DND-41 (cell line): ENCODE data around the gene SUPT3H.

Experiments used
- ATAC-seq: fragments of 200-7000 bp; cut with Tn5 transposase; 3 replicates; pipeline ENCODE4 v1.9.1; 2021; ENCODE audit warnings: low read depth; ENCODE audit not compliant: insufficient read depth
- DNase-seq: peaks from one replicate; pipeline ENCODE4 v3.0.0-alpha.2; 2020
- H2AFZ ChIP-seq: 2 replicates; pipeline ENCODE4 v1.6.0; 2012; ENCODE audit warnings: low read depth, low read length
- H3K27ac ChIP-seq: 2 replicates; pipeline ENCODE4 v1.5.1; 2012; ENCODE audit warnings: low read length, inconsistent platforms
- H3K27me3 ChIP-seq: fragments of 200-600 bp; sonication (generic); 2 replicates; pipeline ENCODE4 v1.6.0; 2012; ENCODE audit warnings: low read length, mild to moderate bottlenecking, inconsistent platforms; ENCODE audit not compliant: insufficient read depth, poor library complexity
- H3K36me3 ChIP-seq: 2 replicates; pipeline ENCODE4 v1.5.1; 2012; ENCODE audit warnings: low read length, inconsistent platforms; ENCODE audit not compliant: insufficient read depth
- H3K4me1 ChIP-seq: 2 replicates; pipeline ENCODE4 v1.5.1; 2012; ENCODE audit warnings: mild to moderate bottlenecking, low read length; ENCODE audit not compliant: insufficient read depth
- H3K4me2 ChIP-seq: 2 replicates; pipeline ENCODE4 v1.6.0; 2012; ENCODE audit warnings: mild to moderate bottlenecking, moderate library complexity, low read length, inconsistent platforms; ENCODE audit not compliant: insufficient read depth
- H3K4me3 ChIP-seq, 2 experiments: fragments of 200-600 bp in 1 of 2; shearing (Covaris generic) in 1 of 2; 2 replicates each; pipeline ENCODE4 v1.5.1; 2012 to 2016; ENCODE audit warnings: inconsistent platforms in 2 of 2, low read length in 2 of 2, mild to moderate bottlenecking in 2 of 2, low read depth in 1 of 2, moderate library complexity in 1 of 2
- H3K79me2 ChIP-seq: 2 replicates; pipeline ENCODE4 v1.6.0; 2012; ENCODE audit warnings: low read length, inconsistent platforms; ENCODE audit not compliant: insufficient read depth
- H3K9ac ChIP-seq: 2 replicates; pipeline ENCODE4 v1.6.0; 2012; ENCODE audit warnings: low read depth, mild to moderate bottlenecking, inconsistent platforms, low read length, moderate library complexity
- H3K9me3 ChIP-seq: 2 replicates; pipeline ENCODE4 v1.5.1; 2012; ENCODE audit warnings: low read length, moderate library complexity, mild to moderate bottlenecking, inconsistent platforms; ENCODE audit not compliant: insufficient read depth, severe bottlenecking
- H4K20me1 ChIP-seq: 2 replicates; pipeline ENCODE4 v1.6.0; 2012; ENCODE audit warnings: low read length; ENCODE audit not compliant: insufficient read depth
- EZH2 ChIP-seq: IDR thresholded peaks from 3 replicates; pipeline ENCODE4 v1.6.1; 2012; ENCODE audit warnings: borderline replicate concordance, low read depth, mild to moderate bottlenecking, moderate library complexity, low read length, inconsistent platforms; ENCODE audit not compliant: severe bottlenecking
- TF ChIP-seq, protein P1 (sequence below): IDR thresholded peaks from 2 replicates; pipeline ENCODE4 v1.5.1; 2012; ENCODE audit warnings: borderline replicate concordance, low read length, moderate library complexity, mild to moderate bottlenecking; ENCODE audit not compliant: poor library complexity, severe bottlenecking; ENCODE audit errors: extremely low read depth

SUPT3H gene

DNA sequence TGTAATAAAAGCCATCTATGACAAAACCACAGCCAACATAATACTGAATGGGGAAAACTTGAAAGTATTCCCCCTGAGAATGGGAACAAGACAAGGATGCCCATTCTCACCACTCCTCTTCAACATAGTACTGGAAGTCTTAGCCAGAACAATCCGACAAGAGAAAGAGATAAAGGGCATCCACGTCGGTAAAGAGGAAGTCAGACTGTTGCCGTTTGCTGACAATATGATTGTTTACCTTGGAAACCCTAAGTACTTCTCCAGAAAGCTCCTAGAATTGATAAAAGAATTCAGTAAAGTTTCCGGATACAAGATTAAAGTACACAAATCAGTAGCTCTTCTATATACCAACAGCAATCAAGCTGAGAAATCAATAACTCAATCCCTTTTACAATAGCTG lies 63.6 kb downstream of the SUPT3H start:
- Histone ChIP-seq H3K4me3 (no peak overlapping the region), H3K9ac (no peak overlapping the region), H3K27ac (no peak overlapping the region), H3K36me3 (no peaks in the 10 kb centered on the region), H3K4me1 (peaks cover 39% of the 10 kb centered on the region), H3K27me3 (no peaks in the 10 kb centered on the region), H3K79me2 (0 out of 2 replicates have a peak, but pooled peaks cover 2% of the 10 kb centered on the region), H3K4me2 (no peak overlapping the region), H2AFZ (no peak overlapping the region), H3K9me3 (peaks cover 3% of the 10 kb centered on the region), H4K20me1 (no peaks in the 10 kb centered on the region)
- ATAC-seq (no peak), DNase-seq (no peak)
- no peak for TF ChIP-seq EZH2
- TF ChIP-seq, protein P1, sequence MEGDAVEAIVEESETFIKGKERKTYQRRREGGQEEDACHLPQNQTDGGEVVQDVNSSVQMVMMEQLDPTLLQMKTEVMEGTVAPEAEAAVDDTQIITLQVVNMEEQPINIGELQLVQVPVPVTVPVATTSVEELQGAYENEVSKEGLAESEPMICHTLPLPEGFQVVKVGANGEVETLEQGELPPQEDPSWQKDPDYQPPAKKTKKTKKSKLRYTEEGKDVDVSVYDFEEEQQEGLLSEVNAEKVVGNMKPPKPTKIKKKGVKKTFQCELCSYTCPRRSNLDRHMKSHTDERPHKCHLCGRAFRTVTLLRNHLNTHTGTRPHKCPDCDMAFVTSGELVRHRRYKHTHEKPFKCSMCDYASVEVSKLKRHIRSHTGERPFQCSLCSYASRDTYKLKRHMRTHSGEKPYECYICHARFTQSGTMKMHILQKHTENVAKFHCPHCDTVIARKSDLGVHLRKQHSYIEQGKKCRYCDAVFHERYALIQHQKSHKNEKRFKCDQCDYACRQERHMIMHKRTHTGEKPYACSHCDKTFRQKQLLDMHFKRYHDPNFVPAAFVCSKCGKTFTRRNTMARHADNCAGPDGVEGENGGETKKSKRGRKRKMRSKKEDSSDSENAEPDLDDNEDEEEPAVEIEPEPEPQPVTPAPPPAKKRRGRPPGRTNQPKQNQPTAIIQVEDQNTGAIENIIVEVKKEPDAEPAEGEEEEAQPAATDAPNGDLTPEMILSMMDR = no peak

DNA sequence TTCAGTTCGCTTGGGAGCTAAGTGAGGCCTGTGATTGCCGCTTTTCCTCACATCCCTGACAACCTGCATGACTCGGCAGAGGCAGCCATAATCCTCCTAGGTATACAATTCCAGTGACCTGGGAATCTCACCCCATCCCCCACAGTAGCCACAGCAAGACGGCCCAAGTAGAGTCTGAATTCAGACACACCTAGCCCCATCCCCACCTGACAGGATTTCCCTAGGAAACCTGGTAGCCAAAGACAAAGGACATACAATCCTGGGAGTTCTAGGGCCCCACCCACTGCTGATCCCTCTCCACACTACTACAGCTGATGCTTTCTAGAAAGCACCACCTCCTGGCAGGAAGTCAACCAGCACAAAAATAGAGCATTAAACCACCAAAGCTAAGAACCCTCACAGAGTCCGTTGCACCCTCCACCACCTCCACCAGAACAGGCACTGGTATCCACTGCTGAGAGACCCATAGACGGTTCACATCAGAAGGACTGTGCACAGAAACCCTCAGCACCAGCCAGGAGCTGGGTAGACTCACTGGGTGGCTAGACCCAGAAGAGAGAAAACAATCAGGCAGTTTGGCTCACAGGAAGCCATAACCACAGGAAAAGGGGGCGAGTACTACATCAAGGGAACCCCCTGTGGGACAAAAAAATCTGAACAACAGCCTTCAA lies 67.5 kb downstream of the SUPT3H start:
- Histone ChIP-seq H3K4me1 (peaks cover 48% of the 10 kb centered on the region), H3K4me2 (peak overlapping the region; percentile 49), H3K27ac (peak overlapping the region; percentile 92), H3K4me3 (peak overlapping the region in 1 of 2 experiments; percentile 33; a peak in 2 of 4 replicates), H3K9ac (peak overlapping the region; percentile 44), H3K9me3 (peaks cover 15% of the 10 kb centered on the region), H3K79me2 (peaks cover 10% of the 10 kb centered on the region), H4K20me1 (no peaks in the 10 kb centered on the region), H2AFZ (peak overlapping the region; percentile 33; the same call in 1 of the 2 replicates), H3K36me3 (peaks cover 8% of the 10 kb centered on the region; the same call in 1 of the 2 replicates), H3K27me3 (no peaks in the 10 kb centered on the region)
- ATAC-seq (peak; percentile 99), DNase-seq (peak; percentile 94)
- no peak for TF ChIP-seq EZH2
- TF ChIP-seq, protein P1 = peak; percentile 67

DNA sequence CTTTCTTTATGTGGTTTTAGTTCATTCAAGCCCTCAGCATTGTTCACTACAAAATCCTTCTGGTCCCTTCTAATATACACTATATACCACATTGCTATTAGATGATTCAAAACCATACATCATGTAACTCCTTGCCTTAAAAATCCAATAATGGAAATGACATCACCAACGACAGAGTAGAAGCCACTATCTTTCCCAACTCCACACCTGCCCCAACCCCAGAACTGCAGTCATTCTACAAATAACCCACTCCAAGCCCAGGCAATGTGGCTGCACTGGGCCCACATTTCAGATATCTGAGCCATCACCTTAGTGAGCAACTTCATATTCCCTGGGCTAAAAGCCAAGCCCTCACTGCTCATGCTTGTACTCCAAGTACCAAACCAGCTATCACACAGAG lies 72.2 kb downstream of the SUPT3H start:
- H3K4me3 ChIP-seq = no peak overlapping the region
- peak overlapping the region; percentile 24; the same call in 1 of the 2 replicates for H3K27ac ChIP-seq
- no peak overlapping the region for H3K9ac ChIP-seq
- H4K20me1 ChIP-seq = no peaks in the 10 kb centered on the region
- no peak overlapping the region for H2AFZ ChIP-seq
- ATAC-seq = no peak
- peaks cover 8% of the 10 kb centered on the region for H3K79me2 ChIP-seq
- H3K36me3 ChIP-seq = peaks cover 8% of the 10 kb centered on the region; the same call in 1 of the 2 replicates
- peaks cover 15% of the 10 kb centered on the region for H3K9me3 ChIP-seq
- H3K4me2 ChIP-seq = no peak overlapping the region
- no peaks in the 10 kb centered on the region for H3K27me3 ChIP-seq
- H3K4me1 ChIP-seq = peaks cover 39% of the 10 kb centered on the region
- no peak for TF ChIP-seq EZH2
- TF ChIP-seq, protein P1 = no peak
- DNase-seq = no peak
